ENCODE measurements around the gene PGLYRP4. TPM values are rescaled to one million over a fixed set of nuclear protein-coding genes. Genes with fewer than 3 reads are reported as not detected.
A peak's percentile ranks its signal among the peaks of the same experiment; 100 is the strongest.

PGLYRP4 gene
- total RNA-seq, 2 experiments from 2014 or later = not detected

DNA sequence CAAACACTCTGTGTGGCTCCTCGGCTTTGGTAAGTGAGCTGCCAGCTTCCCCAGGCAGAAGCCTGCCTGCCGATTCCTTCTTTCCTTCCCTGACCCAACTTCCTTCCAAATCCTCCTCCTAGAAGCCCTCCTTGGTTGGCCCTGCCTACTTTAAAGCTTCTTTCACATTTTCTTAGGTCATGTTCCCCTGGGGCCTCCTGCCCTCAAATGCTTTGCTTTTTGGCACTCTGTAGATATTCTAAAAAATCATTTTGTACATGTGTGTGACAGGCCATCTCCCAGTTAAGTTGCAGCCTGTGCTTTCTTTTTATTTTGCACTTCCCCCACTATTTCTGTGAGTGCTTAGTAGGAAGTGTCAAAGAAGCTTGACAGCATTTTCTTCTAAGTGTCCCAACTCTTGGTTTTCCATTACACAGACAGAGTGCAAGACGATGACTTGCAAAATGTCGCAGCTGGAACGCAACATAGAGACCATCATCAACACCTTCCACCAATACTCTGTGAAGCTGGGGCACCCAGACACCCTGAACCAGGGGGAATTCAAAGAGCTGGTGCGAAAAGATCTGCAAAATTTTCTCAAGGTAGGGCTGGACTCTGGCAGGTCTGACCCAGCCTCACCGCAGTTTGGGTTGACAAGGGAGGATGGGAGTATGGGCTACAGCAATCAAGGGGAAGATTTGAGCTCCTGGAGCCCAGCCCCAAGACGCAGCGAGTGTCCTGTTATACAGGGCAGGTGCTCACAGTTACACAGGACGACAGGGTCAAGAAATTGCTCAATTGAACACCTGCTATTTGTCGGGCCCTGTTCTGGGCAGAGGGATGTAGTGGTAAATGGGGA lies 9.4 kb upstream of the PGLYRP4 start, which contains the start of gene S100A9:
Gene S100A9 (plus strand): TSS at position 2 of the 838 bp plus-strand sequence. CDS start 430 bp downstream, at position 432.
- Mint-ChIP-seq H3K4me1 (ENCODE audit: low read depth) (peaks cover 5% of the 10 kb centered on the region), H3K9me3 (no peaks in the 10 kb centered on the region), H3K4me3 (no peak within 1 kb of the TSS), H3K27me3 (peaks cover 1% of the 10 kb centered on the region), H3K36me3 (ENCODE audit: low read depth) (no peaks in the 10 kb centered on the region), H3K27ac (no peak within 1 kb of the TSS)
- ChIA-PET POLR2A (no interaction called here), CTCF (interaction anchor here (1.1 to 2.4 kb wide), 4 partner anchors 14 to 136 kb away, joined by 3 to 21 read pairs (median 4); no protein-coding TSS in a partner anchor)
- TF ChIP-seq CTCF (IDR thresholded peaks at IDR 0.05) = no peak
- intact Hi-C loops (cut with micrococcal nuclease) = no loop called here
- ATAC-seq = no peak
- DNase-seq = no peak

DNA sequence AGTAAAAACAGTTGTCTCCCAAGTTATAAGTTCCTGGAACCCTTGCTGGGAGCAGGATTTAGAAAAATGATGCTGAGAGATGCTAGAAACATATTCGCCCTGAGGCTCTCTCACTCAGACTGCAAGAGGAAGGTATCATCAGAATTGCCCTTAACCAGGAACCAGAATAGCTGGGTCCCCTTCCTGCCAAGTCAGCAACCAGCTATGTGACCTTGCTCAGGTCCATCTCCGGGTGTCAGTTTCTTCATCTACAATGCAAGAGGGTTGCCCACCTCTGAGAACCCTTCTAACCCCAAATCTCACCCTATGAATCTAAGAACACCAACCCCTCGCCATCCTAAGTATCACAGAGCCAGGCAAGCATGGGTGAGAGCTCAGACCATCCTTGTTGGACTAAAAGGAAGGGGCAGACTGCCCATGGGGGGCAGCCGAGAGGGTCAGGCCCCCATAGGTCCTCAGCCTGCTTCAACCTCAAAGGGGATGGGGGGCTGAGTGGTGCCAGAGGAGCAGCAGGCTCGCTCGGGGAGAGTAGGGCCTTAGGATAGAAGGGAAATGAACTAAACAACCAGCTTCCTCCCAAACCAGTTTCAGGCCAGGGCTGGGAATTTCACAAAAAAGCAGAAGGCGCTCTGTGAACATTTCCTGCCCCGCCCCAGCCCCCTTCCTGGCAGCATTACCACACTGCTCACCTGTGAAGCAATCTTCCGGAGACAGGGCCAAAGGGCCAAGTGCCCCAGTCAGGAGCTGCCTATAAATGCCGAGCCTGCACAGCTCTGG lies 8.6 kb upstream of the PGLYRP4 start:
- intact Hi-C loops (cut with micrococcal nuclease) = no loop called here

DNA sequence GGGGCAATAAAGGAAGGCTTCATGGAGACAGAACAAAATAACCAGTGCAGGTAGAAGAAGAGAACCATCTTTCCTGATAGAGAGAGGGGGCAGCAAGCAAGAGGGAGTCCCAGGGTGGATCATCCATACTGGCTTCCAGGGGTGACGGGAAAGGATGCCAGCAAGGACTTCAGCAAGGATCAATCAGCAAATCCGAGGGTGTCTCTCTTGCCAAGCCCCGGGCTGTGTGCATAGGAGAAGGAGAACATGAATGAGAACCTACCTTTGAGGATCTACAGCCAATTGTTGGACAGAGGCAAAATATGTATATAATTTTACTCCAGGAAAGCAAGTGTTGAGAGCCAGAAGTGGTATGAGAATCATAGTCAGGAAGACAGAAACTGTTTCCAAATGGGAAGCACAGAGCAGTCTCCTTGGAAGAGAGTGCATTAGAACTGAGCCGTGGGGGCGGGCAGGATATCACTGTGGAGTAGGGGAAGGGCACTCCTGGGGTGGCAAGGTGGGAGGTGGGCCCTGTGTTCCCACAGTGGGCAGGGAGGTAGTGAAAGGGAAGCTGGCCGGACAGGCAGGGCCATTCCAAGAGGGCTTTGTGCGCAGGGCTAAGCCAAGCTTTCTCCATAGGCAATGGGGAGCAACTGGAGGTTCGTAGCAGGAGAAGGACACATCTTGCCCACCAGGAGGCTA lies 7.9 kb upstream of the PGLYRP4 start:
- ChIA-PET POLR2A (no interaction called here), CTCF (interaction anchor here (1.0 to 5.7 kb wide), 6 partner anchors 13 to 140 kb away, joined by 3 to 123 read pairs (median 14); partner anchors contain the start of gene S100A8)
- H3K36me3 Mint-ChIP-seq (ENCODE audit: low read depth) = no peaks in the 10 kb centered on the region
- no peak for TF ChIP-seq CTCF (IDR thresholded peaks at IDR 0.05)
- DNase-seq (no peak), ATAC-seq (no peak)
- no peaks in the 10 kb centered on the region for H3K27me3 Mint-ChIP-seq
- intact Hi-C loops (cut with micrococcal nuclease) = no loop called here
- H3K4me1 Mint-ChIP-seq (ENCODE audit: low read depth) = peaks cover 5% of the 10 kb centered on the region
- no peak overlapping the region for H3K4me3 Mint-ChIP-seq
- H3K27ac Mint-ChIP-seq = no peak overlapping the region
- H3K9me3 Mint-ChIP-seq = no peaks in the 10 kb centered on the region

More for the DNA sequence above, 8.6 kb upstream of the PGLYRP4 start:
- H3K36me3 Mint-ChIP-seq (ENCODE audit: low read depth) = no peaks in the 10 kb centered on the region
- ChIA-PET POLR2A (no interaction called here), CTCF (interaction anchor here (1.1 to 2.4 kb wide), 4 partner anchors 13 to 137 kb away, joined by 3 to 21 read pairs (median 4); no protein-coding TSS in a partner anchor)
- H3K27me3 Mint-ChIP-seq = no peaks in the 10 kb centered on the region
- no peak overlapping the region for H3K27ac Mint-ChIP-seq
- ATAC-seq (no peak), DNase-seq (no peak)
- TF ChIP-seq CTCF (IDR thresholded peaks at IDR 0.05) = no peak
- no peaks in the 10 kb centered on the region for H3K9me3 Mint-ChIP-seq
- H3K4me3 Mint-ChIP-seq = no peak overlapping the region
- H3K4me1 Mint-ChIP-seq (ENCODE audit: low read depth) = peaks cover 5% of the 10 kb centered on the region

GRCh38 chr1:153355445-153356071 lies 6.9 kb upstream of the PGLYRP4 start:
- H3K27me3 Mint-ChIP-seq = peaks cover 4% of the 10 kb centered on the region
- intact Hi-C loops (cut with micrococcal nuclease) = no loop called here
- peak; percentile 63 for DNase-seq
- peaks cover 5% of the 10 kb centered on the region for H3K4me1 Mint-ChIP-seq (ENCODE audit: low read depth)
- H3K9me3 Mint-ChIP-seq = no peaks in the 10 kb centered on the region
- H3K4me3 Mint-ChIP-seq = no peak overlapping the region
- peak; percentile 82 for ATAC-seq
- peak; percentile 50 for TF ChIP-seq CTCF (IDR thresholded peaks at IDR 0.05)
- ChIA-PET CTCF (interaction anchor here (0.6 to 5.7 kb wide), 11 partner anchors 9 to 146 kb away, joined by 3 to 123 read pairs (median 3); partner anchors contain the start of gene S100A8), POLR2A (no interaction called here)
- no peak overlapping the region for H3K27ac Mint-ChIP-seq
- H3K36me3 Mint-ChIP-seq (ENCODE audit: low read depth) = no peaks in the 10 kb centered on the region

Data from activated CD8-positive, alpha-beta T cell treated with anti-CD3 and anti-CD28 coated beads for 36 hours (primary cell).